ENCODE data around the gene FKBP7.

The FKBP7 gene

DNA sequence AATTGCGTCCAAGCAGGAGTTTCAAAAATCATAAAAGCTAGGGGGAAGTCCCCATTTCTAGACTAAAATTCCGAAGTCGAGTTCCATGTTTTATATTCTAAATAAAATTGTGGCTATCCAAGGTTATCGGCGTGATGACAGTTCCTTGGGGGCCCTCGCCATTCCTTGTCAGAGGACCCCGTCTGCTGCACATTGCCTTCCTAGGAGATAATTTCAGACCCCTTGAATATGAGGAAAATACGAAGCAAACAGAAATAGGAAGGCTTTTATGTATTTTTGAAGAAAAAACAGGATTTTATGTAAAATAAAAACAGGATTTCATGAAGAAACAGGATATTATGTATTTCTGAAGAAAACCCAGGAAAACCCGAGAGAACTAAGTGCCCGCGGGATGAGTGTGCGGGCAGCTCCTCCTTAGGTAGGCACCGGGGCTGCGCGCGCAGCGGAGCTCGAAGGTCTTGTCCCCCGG, 1.4 kb upstream of the FKBP7 start:
- TF ChIP-seq, protein P1, sequence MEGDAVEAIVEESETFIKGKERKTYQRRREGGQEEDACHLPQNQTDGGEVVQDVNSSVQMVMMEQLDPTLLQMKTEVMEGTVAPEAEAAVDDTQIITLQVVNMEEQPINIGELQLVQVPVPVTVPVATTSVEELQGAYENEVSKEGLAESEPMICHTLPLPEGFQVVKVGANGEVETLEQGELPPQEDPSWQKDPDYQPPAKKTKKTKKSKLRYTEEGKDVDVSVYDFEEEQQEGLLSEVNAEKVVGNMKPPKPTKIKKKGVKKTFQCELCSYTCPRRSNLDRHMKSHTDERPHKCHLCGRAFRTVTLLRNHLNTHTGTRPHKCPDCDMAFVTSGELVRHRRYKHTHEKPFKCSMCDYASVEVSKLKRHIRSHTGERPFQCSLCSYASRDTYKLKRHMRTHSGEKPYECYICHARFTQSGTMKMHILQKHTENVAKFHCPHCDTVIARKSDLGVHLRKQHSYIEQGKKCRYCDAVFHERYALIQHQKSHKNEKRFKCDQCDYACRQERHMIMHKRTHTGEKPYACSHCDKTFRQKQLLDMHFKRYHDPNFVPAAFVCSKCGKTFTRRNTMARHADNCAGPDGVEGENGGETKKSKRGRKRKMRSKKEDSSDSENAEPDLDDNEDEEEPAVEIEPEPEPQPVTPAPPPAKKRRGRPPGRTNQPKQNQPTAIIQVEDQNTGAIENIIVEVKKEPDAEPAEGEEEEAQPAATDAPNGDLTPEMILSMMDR (IDR thresholded peaks at IDR 0.05; ENCODE audit: extremely low read depth, insufficient read depth, missing control alignments) = no peak
- no peak for DNase-seq (ENCODE audit: low spot score)
- in situ Hi-C loops (cut with MboI; ENCODE audit: low pct_unique_long_range_greater_than_20kb, low sequenced_read_pairs, unreplicated experiment) = no loop called here

DNA sequence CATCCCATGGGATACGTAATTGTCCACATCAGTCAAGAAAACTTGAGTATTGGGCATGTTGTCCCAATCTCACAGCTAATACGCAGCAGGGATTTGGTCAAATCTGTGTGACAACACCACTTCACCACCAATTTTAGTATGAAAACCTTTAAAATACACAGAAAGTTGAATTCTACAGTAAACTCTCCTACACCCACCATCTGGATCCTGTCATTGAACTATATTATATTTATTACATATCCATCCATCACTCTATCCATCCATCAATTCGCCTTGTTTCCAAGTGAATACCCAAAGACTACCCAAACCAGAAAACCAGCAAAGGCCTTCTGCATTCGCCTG, 846 bp upstream of the FKBP7 start:
- TF ChIP-seq, protein P1 (IDR thresholded peaks at IDR 0.05; ENCODE audit: extremely low read depth, insufficient read depth, missing control alignments) = no peak

DNA sequence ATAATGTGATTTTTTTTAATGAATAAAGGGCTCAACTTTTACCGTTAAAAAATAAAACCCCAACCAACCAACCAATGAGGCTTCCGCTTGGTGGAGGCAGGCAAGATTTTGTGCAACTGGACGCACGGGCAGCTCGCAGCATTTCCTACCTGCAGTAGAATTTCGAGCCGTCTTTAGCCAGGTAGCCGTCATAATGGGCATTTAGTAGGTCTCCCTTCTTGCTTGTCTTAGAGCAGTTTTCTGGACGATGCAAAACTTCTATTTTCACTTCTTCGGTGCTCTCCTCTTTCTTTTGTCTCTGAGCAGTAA, 316 bp downstream of the FKBP7 start:
- peak; percentile 42 for DNase-seq (ENCODE audit: low spot score)
- TF ChIP-seq, protein P1 (IDR thresholded peaks at IDR 0.05; ENCODE audit: extremely low read depth, insufficient read depth, missing control alignments) = no peak
- in situ Hi-C loops (cut with MboI; ENCODE audit: low pct_unique_long_range_greater_than_20kb, low sequenced_read_pairs, unreplicated experiment) = no loop called here

More for the DNA sequence above, 846 bp upstream of the FKBP7 start:
- no peak for DNase-seq (ENCODE audit: low spot score)
- in situ Hi-C loops (cut with MboI; ENCODE audit: low pct_unique_long_range_greater_than_20kb, low sequenced_read_pairs, unreplicated experiment) = no loop called here

DNA sequence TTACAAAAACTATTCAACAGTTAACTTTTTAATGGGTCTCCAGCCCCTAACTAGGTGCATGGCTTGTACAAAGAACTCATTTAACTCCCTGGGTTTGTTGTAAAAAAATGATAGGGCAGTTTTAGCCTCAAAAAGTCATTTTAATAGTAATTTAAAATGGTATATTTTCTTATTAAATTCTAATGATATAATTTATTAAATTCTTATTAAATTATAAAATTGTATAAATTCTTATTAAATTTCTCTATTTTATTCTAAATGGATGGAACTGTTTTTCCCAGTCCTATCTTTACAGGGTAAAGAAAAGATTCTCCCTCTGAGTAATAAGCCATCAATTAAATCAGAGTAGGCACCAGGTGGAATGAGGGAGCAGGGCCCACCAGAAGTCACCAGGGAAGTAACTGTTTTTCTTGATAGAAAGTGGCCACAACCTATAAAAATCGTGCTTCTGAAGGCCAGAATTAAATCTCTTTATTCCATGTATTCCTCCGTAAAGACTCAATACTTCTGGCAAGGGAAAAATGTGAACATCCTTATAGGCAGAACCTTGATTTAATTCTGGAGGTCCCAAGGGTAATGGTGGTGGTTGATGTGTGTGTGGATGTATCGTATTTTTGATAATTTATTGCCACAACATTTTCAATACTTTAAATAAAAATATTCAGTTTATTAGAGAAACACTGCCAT, 814 bp downstream of the FKBP7 start:
- in situ Hi-C loops (cut with MboI; ENCODE audit: low pct_unique_long_range_greater_than_20kb, low sequenced_read_pairs, unreplicated experiment) = no loop called here
- TF ChIP-seq, protein P1 (IDR thresholded peaks at IDR 0.05; ENCODE audit: extremely low read depth, insufficient read depth, missing control alignments) = no peak
- peak; percentile 19 for DNase-seq (ENCODE audit: low spot score)

DNA sequence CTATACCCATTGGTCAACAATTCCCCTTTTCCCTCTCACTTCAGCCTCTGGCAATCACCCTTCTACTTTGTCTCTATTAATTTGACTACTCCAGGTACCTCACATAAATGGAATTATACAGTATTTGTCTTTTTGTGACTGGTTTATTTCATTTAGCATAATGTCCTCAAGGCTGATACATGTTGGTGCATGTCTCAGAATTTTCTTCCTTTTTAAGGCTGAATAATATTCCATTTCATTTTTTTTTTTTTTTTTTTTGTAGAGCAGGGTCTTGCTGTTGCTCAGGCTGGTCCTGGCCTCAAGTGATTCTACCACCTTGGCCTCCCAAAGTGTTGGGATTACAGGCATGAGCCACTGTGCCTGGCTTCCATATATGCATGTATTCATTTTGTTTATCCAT, 1.9 kb downstream of the FKBP7 start:
- no peak for DNase-seq (ENCODE audit: low spot score)
- in situ Hi-C loops (cut with MboI; ENCODE audit: low pct_unique_long_range_greater_than_20kb, low sequenced_read_pairs, unreplicated experiment) = no loop called here
- TF ChIP-seq, protein P1 (IDR thresholded peaks at IDR 0.05; ENCODE audit: extremely low read depth, insufficient read depth, missing control alignments) = no peak

DNA sequence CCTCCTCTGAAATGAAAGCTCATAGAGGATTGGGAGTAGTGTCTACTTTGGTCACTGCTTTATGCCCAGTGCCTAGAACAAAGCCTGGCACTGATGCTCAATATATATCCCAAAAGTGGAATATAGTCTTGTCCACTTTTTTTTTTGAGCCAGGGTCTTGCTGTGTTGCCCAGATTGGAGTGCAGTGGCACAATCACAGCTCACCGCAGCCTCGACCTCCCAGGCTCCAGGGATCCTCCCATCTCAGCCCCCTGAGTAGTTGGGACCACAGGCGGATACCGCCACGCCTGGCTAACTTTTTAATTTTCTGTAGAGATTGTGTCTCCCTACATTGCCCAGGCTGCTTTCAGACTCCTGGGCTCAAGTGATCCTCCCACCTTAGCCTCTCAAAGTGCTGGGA, 3.8 kb downstream of the FKBP7 start:
- no peak for DNase-seq (ENCODE audit: low spot score)
- TF ChIP-seq, protein P1 (IDR thresholded peaks at IDR 0.05; ENCODE audit: extremely low read depth, insufficient read depth, missing control alignments) = no peak
- in situ Hi-C loops (cut with MboI; ENCODE audit: low pct_unique_long_range_greater_than_20kb, low sequenced_read_pairs, unreplicated experiment) = no loop called here
